Measurements from ENCODE around the gene SUMO3. TPM values are rescaled to one million over a fixed set of nuclear protein-coding genes. Genes with fewer than 3 reads are reported as not detected.

SUMO3 gene
- total and polyA plus RNA-seq, 2 experiments from 2014 or later: 89.8 to 95.9 TPM

GRCh38 chr21:44778983-44779382, 38.9 kb downstream of the SUMO3 start:
- DNase-seq (ENCODE audit: low read depth in 1 of 2, low spot score in 1 of 2): no peak
- no peaks in the 10 kb centered on the region for H3K27me3 ChIP-seq
- TF ChIP-seq CTCF (IDR thresholded peaks at IDR 0.05; ENCODE audit: low read depth, low read length): no peak
- no peak overlapping the region for H3K27ac ChIP-seq
- H3K36me3 ChIP-seq: peaks cover 18% of the 10 kb centered on the region
- peaks cover 22% of the 10 kb centered on the region for H3K4me1 ChIP-seq (ENCODE audit: low read depth)
- no peak overlapping the region for H3K4me3 ChIP-seq
- no peaks in the 10 kb centered on the region for H3K9me3 ChIP-seq (ENCODE audit: low read depth)

GRCh38 chr21:44778499-44778911, 39.4 kb downstream of the SUMO3 start:
- Histone ChIP-seq H3K9me3 (ENCODE audit: low read depth) (no peaks in the 10 kb centered on the region), H3K27ac (no peak overlapping the region), H3K36me3 (peaks cover 18% of the 10 kb centered on the region), H3K4me1 (ENCODE audit: low read depth) (peaks cover 22% of the 10 kb centered on the region), H3K27me3 (no peaks in the 10 kb centered on the region), H3K4me3 (no peak overlapping the region)
- DNase-seq (ENCODE audit: low read depth in 1 of 2, low spot score in 1 of 2): no peak
- TF ChIP-seq CTCF (IDR thresholded peaks at IDR 0.05; ENCODE audit: low read depth, low read length): no peak

GRCh38 chr21:44778094-44778493, 39.8 kb downstream of the SUMO3 start:
- TF ChIP-seq CTCF (IDR thresholded peaks at IDR 0.05; ENCODE audit: low read depth, low read length): no peak
- DNase-seq (ENCODE audit: low read depth in 1 of 2, low spot score in 1 of 2): no peak
- Histone ChIP-seq H3K27me3 (no peaks in the 10 kb centered on the region), H3K9me3 (ENCODE audit: low read depth) (no peaks in the 10 kb centered on the region), H3K4me3 (no peak overlapping the region), H3K27ac (no peak overlapping the region), H3K4me1 (ENCODE audit: low read depth) (peaks cover 22% of the 10 kb centered on the region), H3K36me3 (peaks cover 18% of the 10 kb centered on the region)

GRCh38 chr21:44774972-44775371, 42.9 kb downstream of the SUMO3 start:
- Histone ChIP-seq H3K36me3 (peaks cover 23% of the 10 kb centered on the region), H3K27me3 (no peaks in the 10 kb centered on the region), H3K27ac (no peak overlapping the region), H3K4me1 (ENCODE audit: low read depth) (peaks cover 5% of the 10 kb centered on the region), H3K9me3 (ENCODE audit: low read depth) (no peaks in the 10 kb centered on the region), H3K4me3 (no peak overlapping the region)
- no peak for TF ChIP-seq CTCF (IDR thresholded peaks at IDR 0.05; ENCODE audit: low read depth, low read length)
- DNase-seq (ENCODE audit: low read depth in 1 of 2, low spot score in 1 of 2): no peak

GRCh38 chr21:44773291-44773932, 44.5 kb downstream of the SUMO3 start:
- Histone ChIP-seq H3K4me1 (ENCODE audit: low read depth) (no peaks in the 10 kb centered on the region), H3K4me3 (no peak overlapping the region), H3K27me3 (no peaks in the 10 kb centered on the region), H3K36me3 (peaks cover 26% of the 10 kb centered on the region), H3K27ac (no peak overlapping the region), H3K9me3 (ENCODE audit: low read depth) (no peaks in the 10 kb centered on the region)
- TF ChIP-seq CTCF (IDR thresholded peaks at IDR 0.05; ENCODE audit: low read depth, low read length): no peak
- no peak for DNase-seq (ENCODE audit: low read depth in 1 of 2, low spot score in 1 of 2)
